GM12878 (cell line): ENCODE results near the gene NLRC5. TPM values are rescaled to one million over a fixed set of nuclear protein-coding genes. Genes with fewer than 3 reads are reported as not detected.
A peak's percentile ranks its signal among the peaks of the same experiment; 100 is the strongest.

ENCODE experiments used
- ATAC-seq: fragments of 200-7000 bp; cut with Tn5 transposase; 3 replicates; pipeline ENCODE4 v1.9.1; 2020; ENCODE audit warnings: mild to moderate bottlenecking, moderate library complexity
- BruUV-seq: library from RNA; stranded (reverse); fragments of 400-500 nt; replicated peaks from 2 replicates; lab custom pipeline; 2021; lab: Mats Ljungman, UMichigan
- CTCF ChIA-PET: fragments of 300-600 bp; sonication (Branson Sonifier 250); formaldehyde crosslinking; extraction: SDS; loops from one replicate; lab custom pipeline; 2021; ENCODE audit warnings: inconsistent platforms; lab: Yijun Ruan, JAX
- POLR2A ChIA-PET: fragments of 350-600 bp; formaldehyde crosslinking; extraction: SDS; loops from one replicate; lab custom pipeline; 2021; ENCODE audit warnings: inconsistent platforms; lab: Charles Lee
- RAD21 ChIA-PET: fragments of 300-600 bp; sonication (Branson Sonifier 250); formaldehyde crosslinking; loops from one replicate; lab custom pipeline; 2023; ENCODE audit warnings: antibody characterized with exemption; ENCODE audit not compliant: unreplicated experiment; lab: Charles Lee
- SMC1A ChIA-PET: fragments of 300-600 bp; sonication (Branson Sonifier 250); formaldehyde crosslinking; loops from one replicate; lab custom pipeline; 2023; ENCODE audit not compliant: unreplicated experiment, uncharacterized antibody; lab: Charles Lee
- DNase-seq: peaks from one replicate; pipeline ENCODE4 v3.0.0-alpha.2; 2011; ENCODE audit warnings: low read depth, low spot score
- FAIRE-seq: peaks from 3 replicates; lab custom pipeline; 2011; peaks lifted over from hg19 to GRCh38; lab: Jason Lieb, UNC
- H2AFZ ChIP-seq: 2 replicates; pipeline ENCODE4 v1.6.0; 2011; ENCODE audit warnings: low read depth, low read length, control low read depth; ENCODE audit not compliant: control insufficient read depth
- H3K27ac ChIP-seq: 2 replicates; pipeline ENCODE4 v1.5.1; 2011; ENCODE audit warnings: control low read depth; ENCODE audit not compliant: control insufficient read depth, insufficient read depth
- H3K27me3 ChIP-seq, 2 experiments: replicated peaks in 1 of 2; 2 replicates each; pipeline versions ENCODE4 v1.6.0 to v1.6.1; 2011; ENCODE audit warnings: low read length in 1 of 2; ENCODE audit not compliant: control insufficient read depth in 2 of 2, insufficient read depth in 2 of 2
- H3K36me3 ChIP-seq, 2 experiments: 2 replicates each; pipeline ENCODE4 v1.5.1; 2011; ENCODE audit warnings: low read length in 1 of 2; ENCODE audit not compliant: control insufficient read depth in 2 of 2, insufficient read depth in 2 of 2
- H3K4me1 ChIP-seq: 2 replicates; pipeline ENCODE4 v1.6.1; 2011; ENCODE audit warnings: mild to moderate bottlenecking, low read length, moderate library complexity, mixed read lengths; ENCODE audit not compliant: control insufficient read depth, insufficient read depth
- H3K4me2 ChIP-seq: 2 replicates; pipeline ENCODE4 v1.6.0; 2011; ENCODE audit warnings: control low read depth; ENCODE audit not compliant: control insufficient read depth, insufficient read depth
- H3K4me3 ChIP-seq: fragments of 200-600 bp; sonication (generic); 2 replicates; pipeline ENCODE4 v1.5.1; 2016
- H3K79me2 ChIP-seq: 2 replicates; pipeline ENCODE4 v1.6.0; 2011; ENCODE audit warnings: low read length; ENCODE audit not compliant: control insufficient read depth, insufficient read depth
- H3K9ac ChIP-seq: 2 replicates; pipeline ENCODE4 v1.8.0; 2011; ENCODE audit warnings: low read length, control low read depth, mixed read lengths; ENCODE audit not compliant: control insufficient read depth, insufficient read depth
- H3K9me3 ChIP-seq: replicated peaks from 3 replicates; pipeline ENCODE4 v1.5.1; 2011; ENCODE audit warnings: mild to moderate bottlenecking, low read length; ENCODE audit not compliant: control insufficient read depth, insufficient read depth
- H4K20me1 ChIP-seq: 2 replicates; pipeline ENCODE4 v1.6.0; 2011; ENCODE audit not compliant: control insufficient read depth, insufficient read depth
- BCLAF1 ChIP-seq: fragments of 450-650 bp; IDR thresholded peaks from 2 replicates; pipeline ENCODE4 v1.6.1; 2017; ENCODE audit warnings: antibody characterized with exemption, mild to moderate bottlenecking, moderate library complexity
- CBFB ChIP-seq: IDR thresholded peaks from 2 replicates; pipeline ENCODE4 v1.6.1; 2016; ENCODE audit warnings: antibody characterized with exemption, low read depth
- CHD1 ChIP-seq: IDR thresholded peaks from 2 replicates; pipeline ENCODE4 v1.6.1; 2012; ENCODE audit warnings: low read depth, low read length, improper control_type of control experiment
- CHD2 ChIP-seq: IDR thresholded peaks from 2 replicates; pipeline ENCODE4 v1.6.1; 2011; ENCODE audit warnings: low read depth, low read length, improper control_type of control experiment, borderline replicate concordance
- EP300 ChIP-seq, 2 experiments: fragments of 150-350 bp in 1 of 2; IDR thresholded peaks; 2 replicates each; pipeline ENCODE4 v1.6.1; 2011 to 2012; ENCODE audit warnings: low read depth in 2 of 2, low read length in 2 of 2, borderline replicate concordance in 1 of 2, improper control_type of control experiment in 1 of 2, inconsistent platforms in 1 of 2; ENCODE audit not compliant: control insufficient read depth in 1 of 2
- EZH2 ChIP-seq: IDR thresholded peaks from 2 replicates; pipeline ENCODE4 v1.6.1; 2012; ENCODE audit warnings: low read depth, mild to moderate bottlenecking, control low read depth, inconsistent platforms, low read length, borderline replicate concordance; ENCODE audit not compliant: control insufficient read depth
- HDAC6 ChIP-seq: fragments of 200-600 bp; sonication (generic); IDR thresholded peaks from one replicate; pipeline ENCODE4 v1.8.0; 2017; ENCODE audit warnings: antibody characterized with exemption; ENCODE audit not compliant: unreplicated experiment
- MEF2A ChIP-seq: IDR thresholded peaks from 2 replicates; pipeline ENCODE4 v1.6.1; 2011; ENCODE audit warnings: low read depth, mild to moderate bottlenecking, low read length, moderate library complexity; ENCODE audit not compliant: insufficient read depth
- MEF2B ChIP-seq: fragments of 450-650 bp; IDR thresholded peaks from 2 replicates; pipeline ENCODE4 v1.6.1; 2018; ENCODE audit warnings: mild to moderate bottlenecking, moderate library complexity; ENCODE audit not compliant: partially characterized antibody, poor library complexity, severe bottlenecking
- MLLT1 ChIP-seq: fragments of 450-650 bp; IDR thresholded peaks from 2 replicates; pipeline ENCODE4 v1.6.1; 2016; ENCODE audit warnings: mild to moderate bottlenecking
- MYC ChIP-seq: IDR thresholded peaks from 2 replicates; pipeline ENCODE4 v1.6.1; 2011; ENCODE audit warnings: mild to moderate bottlenecking, low read length, moderate library complexity, inconsistent platforms; ENCODE audit not compliant: insufficient read depth, insufficient replicate concordance, insufficient read length, severe bottlenecking
- NFIC ChIP-seq: IDR thresholded peaks from 2 replicates; pipeline ENCODE4 v1.6.1; 2012; ENCODE audit warnings: low read depth, mild to moderate bottlenecking, inconsistent platforms, low read length, moderate library complexity
- PAX5 ChIP-seq: IDR thresholded peaks from 2 replicates; pipeline ENCODE4 v1.6.1; 2011; ENCODE audit warnings: low read depth, low read length, borderline replicate concordance
- POLR2A ChIP-seq: IDR thresholded peaks from 2 replicates; pipeline ENCODE4 v1.6.1; 2011; ENCODE audit warnings: low read depth, mild to moderate bottlenecking, low read length
- POLR2AphosphoS2 ChIP-seq: IDR thresholded peaks from 2 replicates; pipeline ENCODE4 v1.6.1; 2011; ENCODE audit warnings: low read depth, mild to moderate bottlenecking, low read length, improper control_type of control experiment, moderate library complexity
- POU2F2 ChIP-seq: IDR thresholded peaks from 3 replicates; pipeline ENCODE4 v1.6.1; 2011; ENCODE audit warnings: low read depth, mild to moderate bottlenecking, low read length, borderline replicate concordance
- RAD51 ChIP-seq: fragments of 450-650 bp; IDR thresholded peaks from 2 replicates; pipeline ENCODE4 v1.6.1; 2016; ENCODE audit warnings: moderate library complexity, mild to moderate bottlenecking, inconsistent platforms
- RUNX3 ChIP-seq: IDR thresholded peaks from 2 replicates; pipeline ENCODE4 v1.6.1; 2012; ENCODE audit warnings: low read length, inconsistent platforms
- SMAD1 ChIP-seq: fragments of 450-650 bp; IDR thresholded peaks from 2 replicates; pipeline ENCODE4 v1.6.1; 2018; ENCODE audit warnings: mild to moderate bottlenecking, low read depth; ENCODE audit not compliant: partially characterized antibody
- SPI1 ChIP-seq: IDR thresholded peaks from 2 replicates; pipeline ENCODE4 v1.6.1; 2011; ENCODE audit warnings: low read depth, mild to moderate bottlenecking, low read length, moderate library complexity, borderline replicate concordance; ENCODE audit not compliant: insufficient read depth
- WGBS: methylation state at CpG from one replicate; pipeline ENCODE4 v1.1.6; 2016; ENCODE audit warnings: low lambda C conversion rate; ENCODE audit not compliant: insufficient replicate concordance, insufficient coverage; ENCODE audit errors: missing lambda C conversion rate; 5-methylcytosine and 5-hydroxymethylcytosine counted together
- in situ Hi-C: fragments of 300-500 bp; cut with MboI; formaldehyde crosslinking; loops from 9 replicates; pipeline ENCODE4 v1.14.3; 2018; ENCODE audit warnings: mixed read lengths
- intact Hi-C: fragments of 100-400 bp; cut with micrococcal nuclease; formaldehyde crosslinking; loops from one replicate; pipeline ENCODE4 v1.14.2; 2022; ENCODE audit not compliant: unreplicated experiment
- polyA plus RNA-seq, 11 experiments: library from polyadenylated mRNA; depleted of rRNA in 4 of 11; unstranded in 6 of 11; stranded (reverse) in 5 of 11; fragments of >200 nt; fragmentation: Nextera tagmentation in 4 of 11; fragmentation: Illumina TruSeq in 1 of 11; extraction: Ambion mirVana in 4 of 11; extraction: Trizol in 1 of 11; gene quantifications; 1 replicate in 1 of 11; 2 replicates in 10 of 11; pipeline versions ENCODE4 v1.2.1 to v1.2.3, GENCODE V29; 2011 to 2016; ENCODE audit warnings: inconsistent platforms in 2 of 11, missing spikeins in 2 of 11, low read depth in 1 of 11
- total RNA-seq, 4 experiments: library from RNA; depleted of rRNA in 3 of 4; stranded (reverse); fragments of >200 nt in 3 of 4; fragmentation: Illumina TruSeq in 1 of 4; extraction: Trizol in 1 of 4; gene quantifications; 2 replicates each; pipeline versions ENCODE4 v1.2.1 to v1.2.3, GENCODE V29; 2013 to 2021

The NLRC5 gene
- total and polyA plus RNA-seq, 10 of the 15 experiments (the other 5 are each of a cell fraction or from before 2014, with no cell fraction given), result 13.1 to 105 (median 57.3) TPM

- ChIA-PET POLR2A (interaction anchor here (1.4 to 21.1 kb wide), 7 partner anchors 9 to 101 kb away, joined by 3 to 306 read pairs (median 7); partner anchors contain the start of gene HERPUD1), SMC1A (interaction anchor here (0.5 to 4.4 kb wide), 14 partner anchors 8 to 80 kb away, joined by 3 to 40 read pairs (median 5); partner anchors contain the start of gene HERPUD1), RAD21 (interaction anchor here (0.6 to 3.3 kb wide), 15 partner anchors 8 to 105 kb away, joined by 3 to 20 read pairs (median 4); partner anchors contain the start of gene HERPUD1), CTCF (interaction anchor here (0.7 to 2.5 kb wide), 15 partner anchors 9 to 148 kb away, joined by 3 to 25 read pairs (median 3); partner anchors contain the start of gene HERPUD1)
- H3K36me3 ChIP-seq, result peaks cover 13 to 56% of the 10 kb centered on the region in 2 experiments
- H3K4me3 ChIP-seq, result no peak overlapping the region
- DNase-seq, result no peak
- in situ Hi-C loops (no loop called here), intact Hi-C loops (no loop called here)
- WGBS, result 0% methylated on average over 2 of the region's 2 CpGs
- no peaks in the 10 kb centered on the region; the same call in 1 of the 2 replicates for H4K20me1 ChIP-seq
- H3K27ac ChIP-seq, result no peak overlapping the region
- peak; percentile 41 for FAIRE-seq
- no peak overlapping the region for H2AFZ ChIP-seq
- no peaks in the 10 kb centered on the region for H3K27me3 ChIP-seq
- BruUV-seq, result no TSS peak
- H3K4me2 ChIP-seq, result peak overlapping the region; percentile 26
- ATAC-seq, result peak; percentile 4
- H3K9ac ChIP-seq, result 0 out of 2 replicates have a peak overlapping the region, but pooled peaks have one; percentile 4
- H3K79me2 ChIP-seq, result peaks cover 16% of the 10 kb centered on the region
- H3K9me3 ChIP-seq, result no peaks in the 10 kb centered on the region
- H3K4me1 ChIP-seq, result peaks cover 65% of the 10 kb centered on the region
- TF ChIP-seq POLR2A (peak; percentile 65), HDAC6 (peak; percentile 30), MEF2A (no peak), CHD2 (0 out of 2 replicates have a peak, but pooled peaks have one; percentile 33), MLLT1 (0 out of 2 replicates have a peak, but pooled peaks have one; percentile 14), NFIC (no peak), CBFB (peak; percentile 17; the same call in 1 of the 2 replicates), BCLAF1 (0 out of 2 replicates have a peak, but pooled peaks have one; percentile 37), POLR2AphosphoS2 (peak; percentile 68), EZH2 (no peak), PAX5 (peak; percentile 37; the same call in 1 of the 2 replicates), EP300 (IDR thresholded peaks at IDR 0.05; ENCODE audit: borderline replicate concordance in 1 of 2, control insufficient read depth in 1 of 2, low read depth in 2 of 2, low read length in 2 of 2) (peak in 1 of 2 experiments; percentile 56; a peak in 1 of 4 replicates), MEF2B (peak; percentile 81), CHD1 (no peak), MYC (no peak), RAD51 (no peak), SMAD1 (peak; percentile 30), RUNX3 (0 out of 2 replicates have a peak, but pooled peaks have one; percentile 19), SPI1 (peak; percentile 39; the same call in 1 of the 2 replicates), POU2F2 (0 out of 3 replicates have a peak, but pooled peaks have one; percentile 49)
Observed at GRCh38 chr16:56941092-56941491, 48.3 kb upstream of the NLRC5 start.
